A673 (cell line): Measurements from ENCODE around the gene BLID.

Source experiments
- EZH2 ChIP-seq: fragments of 200-600 bp; sonication (generic); IDR thresholded peaks from 2 replicates; pipeline ENCODE4 v1.6.1; 2017; ENCODE audit warnings: borderline replicate concordance, low read depth, mild to moderate bottlenecking, mixed read lengths, antibody characterized with exemption, low read length; ENCODE audit not compliant: poor library complexity, severe bottlenecking
- TF ChIP-seq, protein P1 (sequence below): fragments of 300-800, 200-600 bp; sonication (generic); conservative IDR thresholded peaks from 2 replicates; pipeline ENCODE4 v1.5.1; 2017; ENCODE audit warnings: low read depth, mild to moderate bottlenecking, antibody characterized with exemption, low read length, moderate library complexity, mixed read lengths

DNA sequence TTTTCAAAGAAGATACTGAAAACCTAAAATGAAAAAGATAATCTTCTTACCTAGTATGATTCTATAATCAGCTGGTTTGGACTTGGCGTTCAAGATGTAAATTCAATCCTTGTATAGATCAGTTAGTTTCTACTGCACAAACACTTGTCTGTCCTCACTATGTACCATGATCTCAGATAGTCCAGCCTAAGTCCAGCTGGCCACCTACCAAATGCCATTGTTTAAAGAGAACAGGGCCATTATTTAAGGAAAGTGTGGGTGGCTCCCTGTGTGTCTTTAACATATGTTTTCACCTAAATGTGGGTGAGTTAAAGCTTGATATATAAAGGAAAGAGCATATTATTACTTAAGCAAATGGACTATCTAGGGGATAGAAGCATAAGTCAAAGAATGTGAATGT lies 38.6 kb downstream of the BLID start:
- no peak for TF ChIP-seq EZH2
- TF ChIP-seq, protein P1, sequence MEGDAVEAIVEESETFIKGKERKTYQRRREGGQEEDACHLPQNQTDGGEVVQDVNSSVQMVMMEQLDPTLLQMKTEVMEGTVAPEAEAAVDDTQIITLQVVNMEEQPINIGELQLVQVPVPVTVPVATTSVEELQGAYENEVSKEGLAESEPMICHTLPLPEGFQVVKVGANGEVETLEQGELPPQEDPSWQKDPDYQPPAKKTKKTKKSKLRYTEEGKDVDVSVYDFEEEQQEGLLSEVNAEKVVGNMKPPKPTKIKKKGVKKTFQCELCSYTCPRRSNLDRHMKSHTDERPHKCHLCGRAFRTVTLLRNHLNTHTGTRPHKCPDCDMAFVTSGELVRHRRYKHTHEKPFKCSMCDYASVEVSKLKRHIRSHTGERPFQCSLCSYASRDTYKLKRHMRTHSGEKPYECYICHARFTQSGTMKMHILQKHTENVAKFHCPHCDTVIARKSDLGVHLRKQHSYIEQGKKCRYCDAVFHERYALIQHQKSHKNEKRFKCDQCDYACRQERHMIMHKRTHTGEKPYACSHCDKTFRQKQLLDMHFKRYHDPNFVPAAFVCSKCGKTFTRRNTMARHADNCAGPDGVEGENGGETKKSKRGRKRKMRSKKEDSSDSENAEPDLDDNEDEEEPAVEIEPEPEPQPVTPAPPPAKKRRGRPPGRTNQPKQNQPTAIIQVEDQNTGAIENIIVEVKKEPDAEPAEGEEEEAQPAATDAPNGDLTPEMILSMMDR, result no peak
